ENCODE measurements around the gene F2.
"Not testable (repeated sequence)": the region's sequence is repeated elsewhere in the genome, so short reads cannot be mapped to it uniquely, and the experiment has no call there.

The F2 gene

DNA sequence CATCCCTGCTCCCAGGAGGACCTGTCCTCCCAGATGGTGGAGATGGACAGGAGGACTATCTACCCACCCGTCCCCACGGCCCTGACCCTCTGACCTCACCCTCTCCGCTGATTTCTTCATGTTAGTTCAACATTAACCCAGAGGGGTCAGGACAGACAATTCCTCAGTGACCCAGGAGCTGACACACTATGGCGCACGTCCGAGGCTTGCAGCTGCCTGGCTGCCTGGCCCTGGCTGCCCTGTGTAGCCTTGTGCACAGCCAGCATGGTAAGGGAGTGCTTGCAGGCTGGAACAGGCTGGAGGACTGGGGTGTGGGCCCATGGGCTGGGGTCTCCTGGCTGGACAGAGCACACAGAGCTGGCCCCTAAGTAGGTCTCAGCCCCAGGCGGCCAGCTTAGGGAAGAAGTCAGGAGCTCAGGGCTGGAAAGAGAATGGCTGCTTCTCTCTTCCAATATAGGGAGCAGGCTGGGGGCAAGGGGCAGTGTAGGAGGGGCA is at the start of gene F2:
TSS of gene F2 (plus strand) at position 166 of the 495 bp plus-strand sequence. CDS start at position 189, 23 bp downstream.
- DNase-seq = no peak

DNA sequence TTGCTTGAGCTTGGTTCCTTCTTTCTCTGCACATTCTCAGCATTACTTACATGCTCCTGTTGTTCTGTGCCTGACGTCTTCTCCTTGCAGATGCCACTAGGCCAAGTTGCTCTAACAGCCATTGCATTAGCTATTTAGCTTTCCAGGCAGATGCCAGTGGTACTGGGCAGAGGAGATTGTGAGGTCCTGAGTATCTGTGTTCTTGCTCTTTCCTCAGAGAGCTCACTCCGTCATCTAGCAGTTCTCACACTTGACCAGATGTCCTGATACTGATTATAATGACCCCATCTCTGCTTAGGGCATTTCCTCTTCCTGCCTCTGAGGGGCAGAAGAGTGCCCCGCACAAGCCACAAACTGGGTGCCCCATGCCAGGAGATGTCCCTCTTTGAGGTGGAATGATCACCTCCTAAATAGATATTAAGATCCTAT is 49.3 kb upstream of the F2 start:
- peak; percentile 12 to 30 for DNase-seq

- not testable (repeated sequence) for DNase-seq
Measured at GRCh38 chr11:46670521-46670920, 48.5 kb upstream of the F2 start.

- no peak for DNase-seq
Measured at GRCh38 chr11:46671958-46672315, 47.1 kb upstream of the F2 start.

GRCh38 chr11:46672381-46672839 is 46.6 kb upstream of the F2 start:
- DNase-seq = no peak

GRCh38 chr11:46673713-46674462 is 45.1 kb upstream of the F2 start:
- DNase-seq = peak; percentile 67 to 71

DNA sequence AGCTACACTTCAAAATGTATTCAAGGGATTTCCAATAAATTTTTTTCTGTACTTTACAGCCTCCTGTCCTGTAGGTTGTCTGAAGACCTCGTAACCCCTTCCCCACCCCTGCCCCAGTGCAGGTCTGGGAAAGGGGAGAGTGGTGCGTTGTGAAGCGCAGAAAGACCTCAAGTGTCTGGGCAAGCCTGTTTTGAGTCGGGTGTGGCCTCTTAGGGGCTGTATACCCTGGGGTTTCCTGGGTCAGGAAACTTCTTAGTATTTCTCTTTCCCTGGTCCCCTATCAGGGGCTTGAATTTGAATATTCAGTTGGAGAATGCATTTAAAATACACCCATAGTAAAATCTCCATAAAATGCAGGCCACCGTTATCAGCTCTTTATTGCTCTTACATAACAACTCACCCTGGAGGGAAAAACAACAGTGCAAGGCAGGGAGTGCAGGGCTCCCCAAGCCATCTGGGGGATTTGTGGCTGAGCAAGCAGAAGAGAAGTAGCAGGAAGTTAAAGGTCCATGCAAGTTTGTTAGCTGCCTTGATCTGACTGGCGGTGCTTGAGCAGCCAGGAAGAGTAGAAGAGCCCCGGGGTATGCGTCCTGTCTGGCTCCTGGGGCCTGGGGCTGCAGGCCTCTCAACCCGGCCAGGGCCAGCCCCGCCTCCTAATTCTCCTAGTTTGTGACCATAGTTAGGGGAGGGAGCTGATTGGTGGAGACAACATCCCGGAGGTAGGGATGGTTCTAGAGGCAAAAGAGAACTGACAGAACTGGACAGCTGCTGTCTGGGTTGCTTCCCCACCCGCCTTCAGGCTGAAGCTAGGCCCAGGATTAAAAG is 44.3 kb upstream of the F2 start:
- DNase-seq = peak; percentile 87 to 92

GRCh38 chr11:46675288-46675851 is 43.6 kb upstream of the F2 start:
- peak; percentile 28 to 45 for DNase-seq

DNA sequence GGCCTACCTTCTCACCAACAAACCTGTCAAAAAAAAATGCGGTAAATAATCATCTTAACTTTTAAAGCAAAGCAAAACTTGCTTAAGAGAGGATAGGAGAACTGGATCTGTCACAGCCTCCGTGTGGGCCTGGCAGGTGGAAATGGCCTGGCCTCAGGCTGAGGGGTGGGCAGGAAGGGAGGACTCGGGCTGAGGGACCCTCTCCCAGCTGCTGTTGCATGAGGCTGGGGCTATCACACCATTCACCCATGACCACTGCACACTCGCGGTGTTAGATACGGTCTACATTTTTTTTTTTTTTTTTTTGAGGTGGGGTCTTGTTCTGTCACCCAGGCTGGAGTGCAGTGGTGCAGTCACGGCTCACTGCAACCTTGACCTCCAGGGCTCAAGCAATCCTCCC is 43.1 kb upstream of the F2 start:
- DNase-seq = no peak

DNA sequence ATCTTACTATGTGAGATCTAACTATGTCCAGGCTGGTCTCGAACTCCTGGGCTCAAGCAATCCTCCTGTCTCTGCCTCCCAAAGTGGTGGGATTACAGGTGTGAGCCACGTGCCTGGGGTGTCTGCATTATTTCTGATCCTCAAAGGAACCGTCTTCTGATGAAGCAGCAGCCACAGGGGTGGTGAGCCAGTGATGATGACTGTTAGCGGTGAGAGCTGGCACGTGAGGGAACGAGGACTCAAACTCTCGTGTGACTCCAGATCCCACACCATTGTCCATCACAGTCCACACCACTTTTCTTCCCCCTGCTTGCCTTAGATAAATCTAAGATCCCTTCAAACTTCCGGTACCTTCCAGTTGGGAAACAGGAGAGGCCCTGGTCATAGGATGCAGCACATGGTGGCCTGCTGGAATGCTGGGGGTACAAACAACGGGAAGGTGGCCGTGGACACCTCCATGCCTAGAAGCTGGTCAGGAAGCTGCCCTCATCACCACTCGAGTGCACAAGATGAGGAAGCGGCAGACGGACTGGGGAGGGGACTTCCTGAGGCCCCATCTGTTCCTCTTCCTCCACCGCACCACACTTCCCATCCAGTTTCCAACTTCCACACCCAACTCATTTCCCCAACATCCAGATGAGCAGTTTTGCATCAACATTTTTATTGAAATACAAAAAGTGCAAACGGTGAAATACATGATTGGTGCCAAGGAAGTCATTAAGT is 42.4 kb upstream of the F2 start:
- DNase-seq = no peak

GRCh38 chr11:46677169-46677568 is 41.8 kb upstream of the F2 start:
- DNase-seq = no peak

DNA sequence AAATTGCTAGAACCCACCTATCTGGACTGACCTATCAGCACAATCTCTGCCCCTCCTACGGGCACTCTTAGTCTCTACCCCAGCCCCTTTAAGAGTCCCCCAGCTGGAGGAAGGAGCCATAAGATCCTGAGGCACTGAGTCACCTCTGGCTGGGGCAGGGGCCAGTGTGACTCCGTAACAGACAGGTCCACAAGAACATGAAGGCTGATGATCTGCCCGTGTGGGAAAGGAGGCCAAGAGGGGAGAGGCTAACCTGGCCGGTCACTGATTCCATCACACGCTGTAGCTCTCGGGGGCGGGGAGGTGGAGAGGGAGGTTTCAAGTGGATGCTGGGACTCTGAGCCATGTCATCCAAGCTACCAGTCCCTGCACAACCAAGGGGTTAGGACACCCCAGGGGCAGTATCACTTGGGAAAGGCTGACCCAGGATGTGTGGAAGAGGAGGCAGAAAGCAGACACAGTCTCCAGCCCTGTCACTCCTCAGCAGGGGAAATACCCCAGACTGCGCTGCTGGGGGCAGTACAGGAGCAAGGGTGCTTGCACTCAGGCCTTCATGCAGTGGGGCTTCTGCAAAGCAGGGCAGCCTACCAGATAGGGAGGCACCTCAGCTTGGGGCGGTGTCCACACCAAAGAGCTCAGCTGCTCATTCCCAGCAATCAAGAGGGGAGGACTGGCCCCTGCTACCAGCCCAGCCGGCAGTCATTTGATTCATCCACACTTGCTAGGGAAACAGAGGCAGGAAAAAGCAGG is 40.8 kb upstream of the F2 start:
- peak in 1 of 2 experiments; percentile 13 for DNase-seq

DNA sequence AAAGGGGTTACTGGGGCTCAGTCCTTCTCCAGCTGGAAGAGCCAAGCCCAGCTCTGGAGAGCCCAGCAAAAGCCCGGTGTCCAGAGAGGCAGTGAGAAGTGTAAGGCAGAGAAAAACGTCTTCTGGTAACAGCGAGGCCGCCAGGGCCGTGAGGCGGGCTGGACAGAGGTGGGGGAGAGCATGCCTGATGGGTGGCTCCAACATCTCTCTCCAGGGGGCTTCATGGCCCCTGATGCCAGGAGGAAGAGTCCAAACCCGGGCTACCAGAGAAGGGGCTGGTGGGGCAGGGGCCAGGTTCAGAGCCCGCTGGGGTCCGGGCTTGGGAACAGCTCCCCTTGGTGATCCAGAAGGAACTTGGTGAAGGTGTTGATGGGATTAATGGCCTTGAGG is 40.3 kb upstream of the F2 start:
- no peak for DNase-seq

DNA sequence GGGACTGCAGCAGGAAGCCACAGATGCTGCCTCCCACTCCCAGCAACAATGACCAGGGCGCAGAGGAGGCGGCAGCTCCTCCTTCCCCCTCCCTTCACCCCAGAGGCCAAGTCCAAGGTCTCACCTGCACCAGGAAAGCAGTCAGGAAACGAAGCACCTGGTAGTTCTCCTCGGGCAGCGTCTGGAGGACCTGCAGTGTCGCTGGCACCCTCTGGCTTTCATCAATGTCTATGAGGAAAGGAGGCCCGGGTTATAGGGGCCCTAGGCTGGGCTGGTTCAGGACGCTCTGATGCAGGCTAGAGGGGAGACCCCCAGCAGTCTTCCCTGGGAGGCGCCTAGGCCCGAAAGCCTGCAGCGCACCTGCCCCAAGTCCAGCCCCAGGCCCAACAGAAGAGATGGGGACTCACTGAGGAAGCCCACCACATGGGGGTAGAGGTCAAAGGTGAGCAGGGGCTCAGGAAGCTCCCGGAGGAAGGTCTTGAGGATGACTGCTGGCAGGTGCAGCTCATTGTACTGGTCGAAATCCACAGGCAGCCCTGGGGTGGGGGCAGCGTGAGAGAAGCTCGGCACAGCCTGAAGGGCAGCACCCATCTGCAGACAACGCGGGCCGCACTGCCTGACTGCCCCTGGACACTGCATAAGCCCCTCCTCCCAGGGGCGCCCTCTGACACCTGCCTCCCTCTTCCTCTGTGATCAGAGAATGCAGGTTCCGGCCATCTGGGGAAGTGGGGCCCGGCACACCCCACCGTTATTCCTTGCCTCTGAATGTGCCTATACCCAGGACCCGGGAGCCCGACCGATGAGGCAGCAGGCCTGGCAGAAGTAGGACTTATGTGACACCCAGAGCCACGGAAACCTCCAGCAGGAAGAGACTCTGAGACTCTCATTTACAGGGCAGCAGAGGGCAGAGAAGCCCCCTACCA is 39.5 kb upstream of the F2 start:
- no peak for DNase-seq

- DNase-seq = no peak
Measured at GRCh38 chr11:46680164-46680760, 38.8 kb upstream of the F2 start.

DNA sequence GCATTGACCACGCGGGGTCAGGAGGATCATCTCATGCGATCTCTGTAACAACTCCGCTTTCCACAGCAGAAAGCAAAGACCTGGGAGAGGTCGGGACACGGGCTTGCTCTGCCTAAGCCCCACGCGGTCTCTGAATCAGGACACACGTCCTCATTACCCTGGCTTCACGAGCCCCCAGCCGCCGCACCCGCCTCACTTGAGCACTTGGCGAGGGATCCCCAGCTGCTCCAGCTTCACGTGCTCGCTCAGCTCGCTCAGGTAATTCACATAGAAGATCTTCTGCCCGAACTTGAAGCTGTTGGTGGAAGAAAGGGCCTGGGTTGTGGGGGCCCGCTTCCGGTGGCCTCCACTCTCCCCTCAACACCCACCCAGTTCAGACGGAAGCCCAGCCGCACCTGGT is 38.2 kb upstream of the F2 start:
- no peak for DNase-seq

GRCh38 chr11:46681814-46682213 is 37.2 kb upstream of the F2 start:
- no peak for DNase-seq

DNA sequence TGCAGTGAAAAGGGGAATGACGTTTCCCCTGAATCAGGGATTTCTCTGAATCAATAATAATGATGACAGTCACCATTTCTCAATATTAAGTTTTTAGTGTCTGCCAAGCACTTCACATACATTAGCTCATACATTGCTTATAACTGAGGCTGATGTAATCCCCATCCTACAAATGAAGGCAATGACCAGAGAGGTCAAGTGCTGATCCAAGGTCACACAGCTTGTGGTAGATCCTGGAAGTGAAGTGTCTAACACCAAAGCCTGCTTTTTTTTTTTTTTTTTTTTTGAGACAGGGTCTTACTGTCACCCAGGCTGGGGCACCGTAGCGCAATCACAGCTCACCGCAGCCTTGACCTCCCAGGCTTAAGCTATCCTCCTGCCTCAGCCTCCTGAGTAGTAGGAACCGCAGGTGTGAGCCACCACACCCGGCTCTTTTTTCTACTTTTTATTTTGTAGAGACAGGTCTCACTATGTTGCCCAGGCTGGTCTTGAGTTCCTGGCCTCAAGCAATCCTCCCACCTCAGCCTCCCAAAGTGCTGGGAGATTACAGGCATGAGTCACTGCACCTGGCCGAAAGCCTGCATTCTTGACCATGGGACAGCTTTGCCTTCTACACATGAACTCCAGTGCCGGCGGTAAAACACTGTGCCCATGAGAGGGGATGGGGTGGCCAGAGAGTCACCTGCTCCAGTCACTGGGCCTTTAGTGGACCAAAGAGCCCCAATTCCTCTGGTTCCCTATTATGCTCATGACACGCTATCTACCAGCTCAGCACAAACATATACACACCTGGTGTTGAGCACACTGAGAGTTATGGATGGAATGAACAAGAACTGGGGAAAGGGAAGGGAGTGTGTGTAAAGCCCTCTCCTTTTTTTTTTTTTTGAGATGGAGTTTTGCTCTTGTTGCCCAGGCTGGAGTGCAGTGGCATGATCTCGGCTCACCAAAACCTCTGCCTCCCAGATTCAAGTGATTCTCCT is 36.0 kb upstream of the F2 start:
- no peak for DNase-seq

- no peak for DNase-seq
Measured at GRCh38 chr11:46684367-46684766, 34.6 kb upstream of the F2 start.

All from NCI-H526 (cell line).